H1 (cell line): Measurements from ENCODE around the gene R3HCC1L. TPM values are rescaled to one million over a fixed set of nuclear protein-coding genes. Genes with fewer than 3 reads are reported as not detected.
"Not testable (repeated sequence)": the region's sequence is repeated elsewhere in the genome, so short reads cannot be mapped to it uniquely, and the experiment has no call there.

Source experiments
- CTCF ChIA-PET: fragments of 300-600 bp; sonication (Branson Sonifier 250); formaldehyde crosslinking; loops from one replicate; lab custom pipeline; 2021; ENCODE audit not compliant: partially characterized antibody; lab: Charles Lee
- POLR2A ChIA-PET: fragments of 300-600 bp; sonication (Branson Sonifier 250); formaldehyde crosslinking; loops from one replicate; lab custom pipeline; 2021; ENCODE audit warnings: inconsistent platforms; ENCODE audit not compliant: partially characterized antibody; lab: Charles Lee
- DNase-seq, 2 experiments: peaks; one replicate each; pipeline versions ENCODE4 v3.0.0 to v3.0.0-alpha.2; 2010 to 2022; ENCODE audit warnings: low spot score in 2 of 2, low read depth in 1 of 2, mixed read lengths in 1 of 2
- FAIRE-seq: peaks from 2 replicates; lab custom pipeline; 2011; peaks lifted over from hg19 to GRCh38; lab: Jason Lieb, UNC
- H2AFZ ChIP-seq: 2 replicates; pipeline ENCODE4 v1.8.1; 2012; ENCODE audit warnings: low read length, inconsistent platforms
- H2AK5ac ChIP-seq: 2 replicates; pipeline ENCODE4 v1.6.1; 2013; ENCODE audit warnings: low read depth, low read length
- H2BK120ac ChIP-seq: replicated peaks from 2 replicates; pipeline ENCODE3; 2013; ENCODE audit warnings: low read depth, low read length, inconsistent platforms
- H2BK12ac ChIP-seq: 2 replicates; pipeline ENCODE4 v1.6.1; 2013; ENCODE audit warnings: low read depth, low read length
- H2BK15ac ChIP-seq: 2 replicates; pipeline ENCODE4 v1.6.1; 2013; ENCODE audit warnings: low read length
- H2BK20ac ChIP-seq: 2 replicates; pipeline ENCODE4 v1.6.1; 2013; ENCODE audit warnings: low read length
- H2BK5ac ChIP-seq: 2 replicates; pipeline ENCODE4 v1.6.1; 2013; ENCODE audit warnings: low read depth, low read length
- H3K14ac ChIP-seq: 2 replicates; pipeline ENCODE4 v1.6.1; 2013; ENCODE audit warnings: inconsistent platforms; ENCODE audit not compliant: insufficient read length
- H3K18ac ChIP-seq: 2 replicates; pipeline ENCODE4 v1.6.1; 2013; ENCODE audit warnings: low read length; ENCODE audit errors: extremely low read depth
- H3K23ac ChIP-seq: 2 replicates; pipeline ENCODE4 v1.6.1; 2013; ENCODE audit warnings: inconsistent platforms; ENCODE audit not compliant: insufficient read length
- H3K23me2 ChIP-seq: 2 replicates; pipeline ENCODE4 v1.6.1; 2013; ENCODE audit warnings: low read depth, low read length
- H3K27ac ChIP-seq: 2 replicates; pipeline ENCODE4 v1.6.1; 2011; ENCODE audit warnings: low read depth, low read length, inconsistent platforms
- H3K27me3 ChIP-seq, 4 experiments: replicated peaks in 1 of 4; 1 replicate in 1 of 4; 2 replicates in 3 of 4; pipeline versions ENCODE4 v1.6.1 to v1.8.1; 2011 to 2013; ENCODE audit warnings: low read length in 3 of 4, mild to moderate bottlenecking in 3 of 4, inconsistent platforms in 2 of 4, mixed read lengths in 2 of 4, moderate library complexity in 1 of 4; ENCODE audit not compliant: control insufficient read depth in 3 of 4, insufficient read depth in 3 of 4; ENCODE audit errors: extremely low read depth in 1 of 4
- H3K36me3 ChIP-seq, 4 experiments: 2 replicates each; pipeline versions ENCODE4 v1.6.1 to v1.8.1; 2011 to 2013; ENCODE audit warnings: mild to moderate bottlenecking in 4 of 4, low read length in 3 of 4, moderate library complexity in 2 of 4, control low read depth in 1 of 4, inconsistent platforms in 1 of 4; ENCODE audit not compliant: insufficient read depth in 4 of 4, control insufficient read depth in 2 of 4
- H3K4ac ChIP-seq: replicated peaks from 2 replicates; pipeline ENCODE3; 2013; ENCODE audit warnings: low read length, low read depth, mixed read lengths, inconsistent platforms; ENCODE audit not compliant: insufficient read length
- H3K4me1 ChIP-seq, 4 experiments: replicated peaks in 1 of 4; 1 replicate in 1 of 4; 2 replicates in 3 of 4; pipeline versions ENCODE4 v1.6.1 to v1.8.1; 2011 to 2013; ENCODE audit warnings: low read length in 3 of 4, inconsistent platforms in 2 of 4, mixed read lengths in 1 of 4; ENCODE audit not compliant: insufficient read depth in 4 of 4, control insufficient read depth in 3 of 4
- H3K4me2 ChIP-seq, 2 experiments: 2 replicates each; pipeline versions ENCODE4 v1.6.1 to v1.8.1; 2011 to 2013; ENCODE audit warnings: low read depth in 2 of 2, low read length in 2 of 2, control low read depth in 1 of 2, inconsistent platforms in 1 of 2, mild to moderate bottlenecking in 1 of 2; ENCODE audit not compliant: insufficient read depth in 1 of 2
- H3K4me3 ChIP-seq, 4 experiments: fragments of 200-600, 300-600 bp in 1 of 4; sonication (generic), shearing (Covaris generic), sonication (Bioruptor Twin) in 1 of 4; 2 replicates each; pipeline versions ENCODE4 v1.5.1 to v1.8.1; 2011 to 2016; ENCODE audit warnings: low read length in 4 of 4, low read depth in 3 of 4, control low read depth in 2 of 4, inconsistent platforms in 2 of 4, mild to moderate bottlenecking in 2 of 4, mixed read lengths in 1 of 4, moderate library complexity in 1 of 4; ENCODE audit not compliant: insufficient read depth in 2 of 4; ENCODE audit errors: extremely low read depth in 1 of 4
- H3K56ac ChIP-seq: replicated peaks from 2 replicates; pipeline ENCODE3; 2013; ENCODE audit warnings: low read depth, mild to moderate bottlenecking, mixed read lengths, low read length, inconsistent platforms; ENCODE audit not compliant: insufficient read length
- H3K79me1 ChIP-seq: 2 replicates; pipeline ENCODE4 v1.6.1; 2013; ENCODE audit warnings: low read depth, low read length, control low read depth
- H3K79me2 ChIP-seq, 2 experiments: 2 replicates each; pipeline versions ENCODE4 v1.6.1 to v1.8.1; 2012 to 2013; ENCODE audit warnings: low read length in 2 of 2, mild to moderate bottlenecking in 2 of 2, inconsistent platforms in 1 of 2; ENCODE audit not compliant: insufficient read depth in 2 of 2, control insufficient read depth in 1 of 2
- H3K9ac ChIP-seq, 4 experiments: replicated peaks in 1 of 4; 1 replicate in 1 of 4; 2 replicates in 3 of 4; pipeline versions ENCODE4 v1.6.1 to v1.8.1; 2011 to 2013; ENCODE audit warnings: low read depth in 3 of 4, low read length in 3 of 4, control low read depth in 2 of 4, mild to moderate bottlenecking in 2 of 4, moderate library complexity in 2 of 4, inconsistent platforms in 1 of 4; ENCODE audit errors: extremely low read depth in 1 of 4
- H3K9me3 ChIP-seq, 2 experiments: 2 replicates each; pipeline versions ENCODE4 v1.6.1 to v1.8.1; 2012 to 2013; ENCODE audit warnings: mild to moderate bottlenecking in 2 of 2, moderate library complexity in 2 of 2, control low read depth in 1 of 2, inconsistent platforms in 1 of 2, low read depth in 1 of 2, low read length in 1 of 2, mixed read lengths in 1 of 2; ENCODE audit not compliant: insufficient read depth in 2 of 2
- H4K20me1 ChIP-seq, 2 experiments: replicated peaks in 1 of 2; 2 replicates each; pipeline versions ENCODE3 to v1.8.1; 2011 to 2013; ENCODE audit warnings: inconsistent platforms in 2 of 2, low read length in 2 of 2, mild to moderate bottlenecking in 1 of 2; ENCODE audit not compliant: insufficient read depth in 2 of 2, control insufficient read depth in 1 of 2
- H4K5ac ChIP-seq: 2 replicates; pipeline ENCODE4 v1.6.1; 2013; ENCODE audit warnings: low read length, low read depth, mixed read lengths, inconsistent platforms; ENCODE audit not compliant: insufficient read length
- H4K8ac ChIP-seq: 2 replicates; pipeline ENCODE4 v1.8.0; 2013; ENCODE audit warnings: mild to moderate bottlenecking, moderate library complexity, low read length, inconsistent platforms; ENCODE audit not compliant: insufficient read depth; ENCODE audit errors: extremely low read depth
- H4K91ac ChIP-seq: replicated peaks from 2 replicates; pipeline ENCODE3; 2013; ENCODE audit warnings: low read length, mixed read lengths, inconsistent platforms; ENCODE audit not compliant: insufficient read length
- SAP30 ChIP-seq: fragments of 300-600 bp; sonication (generic); IDR thresholded peaks from 2 replicates; pipeline ENCODE4 v1.7.1; 2012; ENCODE audit warnings: low read length, moderate library complexity, mild to moderate bottlenecking, inconsistent platforms; ENCODE audit not compliant: insufficient read depth, insufficient replicate concordance
- WGBS, 2 experiments: shearing (Covaris generic) in 1 of 2; methylation state at CpG; one replicate each; pipeline versions ENCODE4 v1.1.6 to v1.1.7; 2013 to 2015; ENCODE audit warnings: low lambda C conversion rate in 2 of 2, mixed read lengths in 2 of 2, inconsistent platforms in 1 of 2, low coverage in 1 of 2, missing lambda C conversion rate in 1 of 2; ENCODE audit not compliant: insufficient replicate concordance in 2 of 2, insufficient coverage in 1 of 2, insufficient read length in 1 of 2; ENCODE audit errors: extremely low coverage in 1 of 2, missing lambda C conversion rate in 1 of 2; 5-methylcytosine and 5-hydroxymethylcytosine counted together
- polyA plus RNA-seq, 7 experiments: library from polyadenylated mRNA; depleted of rRNA in 3 of 7; stranded (reverse) in 5 of 7; unstranded in 2 of 7; fragments of >200 nt in 5 of 7; fragments of 200-250 nt in 2 of 7; gene quantifications; 1 replicate in 5 of 7; 2 replicates in 1 of 7; 4 replicates in 1 of 7; pipeline versions ENCODE4 v1.2.1 to v1.2.3, GENCODE V29; 2011 to 2013; ENCODE audit warnings: missing spikeins in 2 of 7, mixed read lengths in 2 of 7
- total RNA-seq: library from RNA; stranded (reverse); fragmentation: NEBNext Ultra II Directional; extraction: Animal tissue kit (Norgen Biotek cat#: 25700); gene quantifications from 2 replicates; pipeline ENCODE4 v1.2.1, GENCODE V29; 2021

Gene R3HCC1L
- total and polyA plus RNA-seq, 2 of the 8 experiments (the other 6 are each of a cell fraction or from before 2014, with no cell fraction given): 6.9 to 13.9 TPM

DNA sequence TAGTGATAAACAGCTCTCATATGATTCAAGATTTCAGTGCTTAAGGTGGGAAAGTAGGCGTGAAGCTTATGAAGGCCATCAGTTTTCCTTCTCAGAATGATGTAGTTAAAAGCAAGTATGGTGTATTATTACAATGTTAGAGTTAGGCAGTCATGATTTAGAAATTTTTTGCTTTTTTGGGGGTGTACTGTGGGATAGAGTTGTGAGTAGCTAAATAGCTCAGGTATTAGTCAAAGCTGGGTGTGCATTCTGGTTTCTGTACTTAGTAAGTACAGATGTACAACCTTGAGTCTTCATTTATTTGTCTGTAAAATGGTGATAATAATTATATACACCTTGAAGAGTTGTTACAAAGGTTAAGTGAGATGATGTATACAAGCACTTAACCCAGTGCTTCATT lies 52.2 kb downstream of the R3HCC1L start (continued):
- TF ChIP-seq SAP30: no peak

DNA sequence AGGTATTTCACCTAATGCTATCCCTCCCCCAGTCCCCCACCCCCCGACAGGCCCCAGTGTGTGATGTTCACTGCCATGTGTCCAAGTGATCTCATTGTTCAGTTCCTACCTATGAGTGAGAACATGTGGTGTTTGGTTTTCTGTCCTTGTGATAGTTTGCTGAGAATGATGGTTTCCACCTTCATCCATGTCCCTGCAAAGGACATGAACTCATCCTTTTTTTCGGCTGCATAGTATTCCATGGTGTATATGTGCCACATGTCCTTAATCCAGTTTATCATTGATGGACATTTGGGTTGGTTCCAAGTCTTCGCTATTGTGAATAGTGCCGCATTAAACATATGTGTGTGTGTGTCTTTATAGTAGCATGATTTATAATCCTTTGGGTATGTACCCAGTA lies 56.3 kb downstream of the R3HCC1L start:
- DNase-seq, H2AFZ ChIP-seq, H3K4me3 ChIP-seq, H4K91ac ChIP-seq, H4K8ac ChIP-seq, FAIRE-seq, H2BK12ac ChIP-seq, H3K36me3 ChIP-seq, H3K4me1 ChIP-seq, H3K14ac ChIP-seq, H3K27ac ChIP-seq, H4K20me1 ChIP-seq, H3K4ac ChIP-seq, H3K56ac ChIP-seq, H3K23ac ChIP-seq, H3K27me3 ChIP-seq, H3K9me3 ChIP-seq, H2BK15ac ChIP-seq, H3K9ac ChIP-seq, H3K79me2 ChIP-seq, H3K18ac ChIP-seq, H3K79me1 ChIP-seq, H2BK20ac ChIP-seq, H3K23me2 ChIP-seq, H2BK5ac ChIP-seq, H2BK120ac ChIP-seq, H2AK5ac ChIP-seq, H4K5ac ChIP-seq, POLR2A ChIA-PET, H3K4me2 ChIP-seq: not testable (repeated sequence)
- WGBS, 2 experiments: 98% methylated on average over 4 of the region's 4 CpGs; no CpG with 5 or more reads in 1 of the 2 experiments
- CTCF ChIA-PET: interaction anchor here (0.7 kb wide), 1 partner anchor 20 kb away, joined by 3 read pairs; no protein-coding TSS in a partner anchor
